DND-41 (cell line): ENCODE results near the gene PDCD1LG2.

Source experiments
- EZH2 ChIP-seq: IDR thresholded peaks from 3 replicates; pipeline ENCODE4 v1.6.1; 2012; ENCODE audit warnings: borderline replicate concordance, low read depth, mild to moderate bottlenecking, moderate library complexity, low read length, inconsistent platforms; ENCODE audit not compliant: severe bottlenecking
- TF ChIP-seq, protein P1 (sequence below): IDR thresholded peaks from 2 replicates; pipeline ENCODE4 v1.5.1; 2012; ENCODE audit warnings: borderline replicate concordance, low read length, moderate library complexity, mild to moderate bottlenecking; ENCODE audit not compliant: poor library complexity, severe bottlenecking; ENCODE audit errors: extremely low read depth

DNA sequence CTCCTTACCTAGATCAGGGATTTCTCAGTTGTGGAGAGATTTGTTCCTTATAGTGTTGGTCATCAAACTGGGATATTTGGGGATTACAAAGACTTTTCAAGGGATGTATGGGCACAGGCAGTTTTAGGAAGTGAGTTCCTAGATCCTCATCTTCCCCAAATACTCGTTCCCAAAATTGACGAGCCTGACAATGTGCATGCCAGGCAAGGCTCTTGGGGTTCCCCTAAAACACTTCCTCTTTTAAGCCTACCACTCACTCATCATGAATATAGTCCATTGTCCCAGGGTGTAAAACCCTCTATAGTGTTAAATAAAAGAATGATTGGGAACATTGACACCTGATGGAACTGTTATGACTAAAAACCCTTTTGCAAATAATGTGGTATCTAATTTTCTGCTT is 26.4 kb downstream of the PDCD1LG2 start:
- TF ChIP-seq, protein P1, sequence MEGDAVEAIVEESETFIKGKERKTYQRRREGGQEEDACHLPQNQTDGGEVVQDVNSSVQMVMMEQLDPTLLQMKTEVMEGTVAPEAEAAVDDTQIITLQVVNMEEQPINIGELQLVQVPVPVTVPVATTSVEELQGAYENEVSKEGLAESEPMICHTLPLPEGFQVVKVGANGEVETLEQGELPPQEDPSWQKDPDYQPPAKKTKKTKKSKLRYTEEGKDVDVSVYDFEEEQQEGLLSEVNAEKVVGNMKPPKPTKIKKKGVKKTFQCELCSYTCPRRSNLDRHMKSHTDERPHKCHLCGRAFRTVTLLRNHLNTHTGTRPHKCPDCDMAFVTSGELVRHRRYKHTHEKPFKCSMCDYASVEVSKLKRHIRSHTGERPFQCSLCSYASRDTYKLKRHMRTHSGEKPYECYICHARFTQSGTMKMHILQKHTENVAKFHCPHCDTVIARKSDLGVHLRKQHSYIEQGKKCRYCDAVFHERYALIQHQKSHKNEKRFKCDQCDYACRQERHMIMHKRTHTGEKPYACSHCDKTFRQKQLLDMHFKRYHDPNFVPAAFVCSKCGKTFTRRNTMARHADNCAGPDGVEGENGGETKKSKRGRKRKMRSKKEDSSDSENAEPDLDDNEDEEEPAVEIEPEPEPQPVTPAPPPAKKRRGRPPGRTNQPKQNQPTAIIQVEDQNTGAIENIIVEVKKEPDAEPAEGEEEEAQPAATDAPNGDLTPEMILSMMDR, result no peak
- no peak for TF ChIP-seq EZH2
